ENCODE data around the gene TSC22D4. TPM values are rescaled to one million over a fixed set of nuclear protein-coding genes. Genes with fewer than 3 reads are reported as not detected.
"Not testable (repeated sequence)": the region's sequence is repeated elsewhere in the genome, so short reads cannot be mapped to it uniquely, and the experiment has no call there.

The TSC22D4 gene
- total and polyA plus RNA-seq, 9 of the 15 experiments (the other 6 are each of a cell fraction or from before 2014, with no cell fraction given) = 0.37 to 107 (median 28.7) TPM

GRCh38 chr7:100453854-100454253 lies 25.2 kb downstream of the TSC22D4 start:
- 81% methylated on average over 8 of the region's 8 CpGs for WGBS (ENCODE audit: insufficient coverage, low coverage, missing lambda C conversion rate)

GRCh38 chr7:100452513-100452912 lies 26.5 kb downstream of the TSC22D4 start:
- in situ Hi-C loops (cut with MboI) = loop anchor here (25.0 kb wide), 1 partner anchor 110 kb away; the partner anchor contains the start of gene SAP25
- ChIA-PET CTCF (ENCODE audit: low intra/inter-chr PET ratio) (no interaction called here), POLR2A (interaction anchor here (0.7 to 3.3 kb wide), 3 partner anchors 10 to 106 kb away, joined by 3 to 20 read pairs (median 4); partner anchors contain the start of genes MEPCE and ZCWPW1)

More at GRCh38 chr7:100453854-100454253, 25.2 kb downstream of the TSC22D4 start:
- H3K36me3 ChIP-seq (ENCODE audit: control insufficient read depth, insufficient read depth, low read length); DNase-seq (ENCODE audit: extremely low read depth in 1 of 4, low spot score in 3 of 4); H3K4me3 ChIP-seq; H2AFZ ChIP-seq (ENCODE audit: low read depth, low read length); H3K79me2 ChIP-seq (ENCODE audit: control insufficient read depth, insufficient read depth, low read length); CTCF ChIA-PET (ENCODE audit: low intra/inter-chr PET ratio); ATAC-seq; H3K9me3 ChIP-seq (replicated peaks; ENCODE audit: control insufficient read depth, insufficient read depth, low read depth, low read length); intact Hi-C loops (cut with micrococcal nuclease); H4K20me1 ChIP-seq (replicated peaks; ENCODE audit: control insufficient read depth, insufficient read depth, low read length); H3K4me2 ChIP-seq (ENCODE audit: insufficient read depth, low read length); BruUV-seq (replicated peaks); H3K9ac ChIP-seq (ENCODE audit: insufficient read depth in 1 of 2, low read depth in 2 of 2, low read length in 2 of 2); H3K27ac ChIP-seq (ENCODE audit: extremely low read depth, low read depth, low read length); FAIRE-seq; H3K27me3 ChIP-seq (ENCODE audit: control insufficient read depth in 2 of 2, insufficient read depth in 2 of 2, low read length in 2 of 2); H3K9me1 ChIP-seq (ENCODE audit: control insufficient read depth, insufficient read depth, low read length); TF ChIP-seq CEBPG (tag; conservative IDR thresholded peaks at IDR 0.05 in 1 of 2, IDR thresholded peaks at IDR 0.05 in 1 of 2): not testable (repeated sequence)
- TF ChIP-seq CEBPG (CRISPR knock-in tag; IDR thresholded peaks at IDR 0.05) (peak; percentile 31; the same call in 1 of the 2 replicates), CEBPB (tag; IDR thresholded peaks at IDR 0.05) (peak; percentile 47; the same call in 1 of the 2 replicates), ZNF121 (CRISPR knock-in tag; conservative IDR thresholded peaks at IDR 0.05) (peak; percentile 79)
- in situ Hi-C loops (cut with MboI) = loop anchor here (25.0 kb wide), 1 partner anchor 108 kb away; the partner anchor contains the start of gene SAP25
- POLR2A ChIA-PET = interaction anchor here (0.7 to 3.3 kb wide), 4 partner anchors 12 to 30 kb away, joined by 3 to 20 read pairs (median 6); partner anchors contain the start of genes MEPCE, NYAP1 and ZCWPW1
- H3K4me1 ChIP-seq (replicated peaks in 1 of 2; ENCODE audit: control insufficient read depth in 2 of 2, insufficient read depth in 2 of 2, low read length in 2 of 2) = peaks cover 3 to 31% of the 10 kb centered on the region in 2 experiments; a peak in 3 of 5 replicates

More at GRCh38 chr7:100452513-100452912, 26.5 kb downstream of the TSC22D4 start:
- ATAC-seq (no peak), FAIRE-seq (no peak), DNase-seq (ENCODE audit: extremely low read depth in 1 of 4, low spot score in 3 of 4) (no peak)
- Histone ChIP-seq H2AFZ (ENCODE audit: low read depth, low read length) (no peak overlapping the region), H3K4me1 (replicated peaks in 1 of 2; ENCODE audit: control insufficient read depth in 2 of 2, insufficient read depth in 2 of 2, low read length in 2 of 2) (peaks cover 3 to 31% of the 10 kb centered on the region in 2 experiments; a peak in 3 of 5 replicates), H3K36me3 (ENCODE audit: control insufficient read depth, insufficient read depth, low read length) (no peaks in the 10 kb centered on the region), H3K4me3 (no peak overlapping the region), H3K27ac (ENCODE audit: extremely low read depth, low read depth, low read length) (no peak overlapping the region), H3K9ac (ENCODE audit: insufficient read depth in 1 of 2, low read depth in 2 of 2, low read length in 2 of 2) (no peak overlapping the region), H3K27me3 (ENCODE audit: control insufficient read depth in 2 of 2, insufficient read depth in 2 of 2, low read length in 2 of 2) (no peaks in the 10 kb centered on the region), H3K4me2 (ENCODE audit: insufficient read depth, low read length) (no peak overlapping the region), H3K79me2 (ENCODE audit: control insufficient read depth, insufficient read depth, low read length) (peaks cover 5% of the 10 kb centered on the region; the same call in 2 of the 3 replicates), H3K9me1 (ENCODE audit: control insufficient read depth, insufficient read depth, low read length) (no peaks in the 10 kb centered on the region), H3K9me3 (replicated peaks; ENCODE audit: control insufficient read depth, insufficient read depth, low read depth, low read length) (no peaks in the 10 kb centered on the region), H4K20me1 (replicated peaks; ENCODE audit: control insufficient read depth, insufficient read depth, low read length) (no peaks in the 10 kb centered on the region)
- intact Hi-C loops (cut with micrococcal nuclease) = no loop called here
- 76% methylated on average over 3 of the region's 3 CpGs for WGBS (ENCODE audit: insufficient coverage, low coverage, missing lambda C conversion rate)
- TF ChIP-seq ZFP36 (IDR thresholded peaks at IDR 0.05; ENCODE audit: low read depth, low read length, partially characterized antibody) (peak; percentile 46), ZNF592 (IDR thresholded peaks at IDR 0.05) (no peak), HBP1 (CRISPR knock-in tag; IDR thresholded peaks at IDR 0.05) (no peak), BCOR (IDR thresholded peaks at IDR 0.05) (peak; percentile 91), RBM25 (IDR thresholded peaks at IDR 0.05; ENCODE audit: low read depth, low read length, severe bottlenecking) (peak; percentile 77), ZSCAN32 (CRISPR knock-in tag; IDR thresholded peaks at IDR 0.05) (no peak)
- BruUV-seq (replicated peaks) = no TSS peak

Data from K562 (cell line).